K562 (cell line): ENCODE measurements around the gene NRG2. TPM values are rescaled to one million over a fixed set of nuclear protein-coding genes. Genes with fewer than 3 reads are reported as not detected.

ENCODE experiments used
- ATF3 ChIP-seq, 2 experiments: fragments of 450-650 bp in 1 of 2; sonication (generic) in 1 of 2; formaldehyde crosslinking in 1 of 2; IDR thresholded peaks in 1 of 2; conservative IDR thresholded peaks in 1 of 2; 2 replicates each; pipeline versions ENCODE4 v1.6.1 to v1.8.1; 2016 to 2023; ENCODE audit warnings: mild to moderate bottlenecking in 2 of 2, moderate library complexity in 2 of 2, inconsistent platforms in 1 of 2, missing genetic modification reagents in 1 of 2
- DPF2 ChIP-seq: fragments of 450-650 bp; IDR thresholded peaks from 2 replicates; pipeline ENCODE4 v1.6.1; 2016
- ERF ChIP-seq: fragments of 450-650 bp; formaldehyde crosslinking; IDR thresholded peaks from 2 replicates; pipeline ENCODE4 v1.4.0; 2020; ENCODE audit warnings: mild to moderate bottlenecking, mixed read lengths
- RAD21 ChIP-seq, 2 experiments: fragments of 250-450 bp in 1 of 2; fragments of 450-650 bp in 1 of 2; sonication (Bioruptor Pico) in 1 of 2; formaldehyde crosslinking in 1 of 2; IDR thresholded peaks in 1 of 2; conservative IDR thresholded peaks in 1 of 2; 2 replicates each; pipeline versions ENCODE4 v1.4.0 to v1.8.0; 2020 to 2022; ENCODE audit warnings: mild to moderate bottlenecking in 2 of 2, moderate library complexity in 1 of 2
- RCOR1 ChIP-seq, 2 experiments: IDR thresholded peaks; 2 replicates each; pipeline ENCODE4 v1.6.1; 2012; ENCODE audit warnings: low read depth in 2 of 2, low read length in 2 of 2, borderline replicate concordance in 1 of 2, improper control_type of control experiment in 1 of 2
- SETDB1 ChIP-seq: IDR thresholded peaks from one replicate; pipeline ENCODE4 v1.6.1; 2012; ENCODE audit warnings: low read length, control low read depth, inconsistent platforms
- SREBF2 ChIP-seq: sonication (generic); formaldehyde crosslinking; IDR thresholded peaks from 2 replicates; pipeline ENCODE4 v1.4.0; 2020; ENCODE audit warnings: mild to moderate bottlenecking, missing genetic modification reagents
- YY1 ChIP-seq, 3 experiments: IDR thresholded peaks; 2 replicates each; pipeline ENCODE4 v1.6.1; 2011; ENCODE audit warnings: low read length in 2 of 3, mild to moderate bottlenecking in 2 of 3, moderate library complexity in 2 of 3, borderline replicate concordance in 1 of 3, control low read depth in 1 of 3, low read depth in 1 of 3; ENCODE audit not compliant: insufficient read depth in 3 of 3, insufficient replicate concordance in 2 of 3, control insufficient read depth in 1 of 3, insufficient read length in 1 of 3; ENCODE audit errors: extremely low read depth in 1 of 3
- ZNF584 ChIP-seq: fragments of 200-800 bp; sonication (Bioruptor generic); IDR thresholded peaks from 2 replicates; pipeline ENCODE4 v1.6.1; 2016; ENCODE audit warnings: low read depth, mild to moderate bottlenecking, missing genetic modification characterization, missing compliant biosample characterization
- polyA plus RNA-seq, 8 experiments: library from polyadenylated mRNA; depleted of rRNA in 4 of 8; stranded (reverse) in 5 of 8; unstranded in 3 of 8; fragments of >200 nt; fragmentation: Nextera tagmentation in 2 of 8; fragmentation: Illumina TruSeq in 1 of 8; extraction: Ambion mirVana in 2 of 8; extraction: Trizol in 1 of 8; gene quantifications; 2 replicates each; pipeline versions ENCODE4 v1.2.1 to v1.2.3, GENCODE V29; 2011 to 2014; ENCODE audit warnings: inconsistent platforms in 1 of 8, missing spikeins in 1 of 8
- total RNA-seq, 7 experiments: library from RNA; depleted of rRNA in 6 of 7; stranded (reverse); fragments of >200 nt in 6 of 7; fragmentation: Illumina TruSeq in 2 of 7; extraction: Trizol in 2 of 7; gene quantifications; 2 replicates each; pipeline versions ENCODE4 v1.2.1 to v1.2.3, GENCODE V29; 2011 to 2021; ENCODE audit warnings: low replicate concordance in 1 of 7
- TF ChIP-seq, protein P1 (sequence below): sonication (generic); formaldehyde crosslinking; IDR thresholded peaks from 2 replicates; pipeline ENCODE4 v1.9.0; 2022; ENCODE audit warnings: mild to moderate bottlenecking, missing genetic modification reagents
- TF ChIP-seq, protein P2 (sequence below): fragments of 450-650 bp; formaldehyde crosslinking; IDR thresholded peaks from 2 replicates; pipeline ENCODE4 v1.4.0; 2020; ENCODE audit warnings: mild to moderate bottlenecking, mixed read lengths

The NRG2 gene
- total and polyA plus RNA-seq, 9 of the 15 experiments (the other 6 are each of a cell fraction or from before 2014, with no cell fraction given) = not detected

DNA sequence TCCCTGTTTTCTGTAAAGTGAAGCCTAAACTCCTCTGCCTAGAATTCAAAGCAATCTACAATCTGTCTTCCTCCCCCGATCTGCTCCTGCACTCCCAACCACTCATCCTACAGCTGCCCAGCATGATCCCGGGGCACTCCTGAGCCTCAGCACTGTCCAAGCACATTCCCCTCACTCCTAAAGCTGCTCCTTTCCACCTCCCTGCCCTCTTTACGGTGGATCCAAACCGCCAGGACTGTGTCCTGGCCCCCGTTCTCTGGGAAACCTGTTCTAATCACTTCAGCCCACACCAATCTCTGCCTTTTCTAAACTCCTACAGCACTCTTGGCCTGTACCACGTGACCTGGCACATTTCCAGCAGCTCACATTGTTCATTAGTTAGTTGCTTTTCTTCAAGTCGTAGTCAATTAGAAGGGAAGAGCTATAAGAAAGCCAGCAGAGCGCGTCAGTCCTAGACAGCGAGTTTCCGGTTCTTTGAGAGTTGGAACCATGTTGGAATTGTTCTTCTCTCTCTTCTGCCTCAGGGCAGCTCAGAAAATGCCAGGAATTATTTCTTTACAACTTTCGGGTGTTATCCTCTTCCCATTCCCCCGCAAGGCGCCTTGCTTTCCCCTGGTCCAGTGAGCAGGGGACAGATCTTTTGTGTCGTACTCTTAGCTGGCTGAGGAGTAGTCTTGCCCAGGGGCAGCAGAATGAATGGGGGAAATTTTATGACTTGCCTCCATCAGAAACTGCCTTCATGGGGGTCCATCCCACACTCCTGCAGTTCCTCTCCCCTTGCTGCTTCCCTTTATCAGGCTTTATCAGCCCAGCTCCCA is 60.7 kb downstream of the NRG2 start (continued):
- TF ChIP-seq RAD21 (CRISPR knock-in tag; conservative IDR thresholded peaks at IDR 0.05 in 1 of 2, IDR thresholded peaks at IDR 0.05 in 1 of 2) (no peak), SETDB1 (no peak), ATF3 (IDR thresholded peaks at IDR 0.05) (no peak), ATF3 (CRISPR knock-in tag; conservative IDR thresholded peaks at IDR 0.05) (no peak), YY1 (IDR thresholded peaks at IDR 0.05; ENCODE audit: borderline replicate concordance in 1 of 3, control insufficient read depth in 1 of 3, extremely low read depth in 1 of 3, insufficient read depth in 3 of 3, insufficient read length in 1 of 3, insufficient replicate concordance in 2 of 3, low read depth in 1 of 3, low read length in 2 of 3) (no peak), RCOR1 (IDR thresholded peaks at IDR 0.05; ENCODE audit: borderline replicate concordance in 1 of 2, low read depth in 2 of 2, low read length in 2 of 2) (peak in 1 of 2 experiments; percentile 55; a peak in 2 of 4 replicates), ZNF584 (CRISPR knock-in tag) (peak; percentile 48; the same call in 1 of the 2 replicates), DPF2 (no peak), SREBF2 (CRISPR knock-in tag) (no peak), ERF (no peak)
- TF ChIP-seq, protein P1, sequence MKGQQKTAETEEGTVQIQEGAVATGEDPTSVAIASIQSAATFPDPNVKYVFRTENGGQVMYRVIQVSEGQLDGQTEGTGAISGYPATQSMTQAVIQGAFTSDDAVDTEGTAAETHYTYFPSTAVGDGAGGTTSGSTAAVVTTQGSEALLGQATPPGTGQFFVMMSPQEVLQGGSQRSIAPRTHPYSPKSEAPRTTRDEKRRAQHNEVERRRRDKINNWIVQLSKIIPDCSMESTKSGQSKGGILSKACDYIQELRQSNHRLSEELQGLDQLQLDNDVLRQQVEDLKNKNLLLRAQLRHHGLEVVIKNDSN (CRISPR knock-in tag) = peak; percentile 85
- TF ChIP-seq, protein P2, sequence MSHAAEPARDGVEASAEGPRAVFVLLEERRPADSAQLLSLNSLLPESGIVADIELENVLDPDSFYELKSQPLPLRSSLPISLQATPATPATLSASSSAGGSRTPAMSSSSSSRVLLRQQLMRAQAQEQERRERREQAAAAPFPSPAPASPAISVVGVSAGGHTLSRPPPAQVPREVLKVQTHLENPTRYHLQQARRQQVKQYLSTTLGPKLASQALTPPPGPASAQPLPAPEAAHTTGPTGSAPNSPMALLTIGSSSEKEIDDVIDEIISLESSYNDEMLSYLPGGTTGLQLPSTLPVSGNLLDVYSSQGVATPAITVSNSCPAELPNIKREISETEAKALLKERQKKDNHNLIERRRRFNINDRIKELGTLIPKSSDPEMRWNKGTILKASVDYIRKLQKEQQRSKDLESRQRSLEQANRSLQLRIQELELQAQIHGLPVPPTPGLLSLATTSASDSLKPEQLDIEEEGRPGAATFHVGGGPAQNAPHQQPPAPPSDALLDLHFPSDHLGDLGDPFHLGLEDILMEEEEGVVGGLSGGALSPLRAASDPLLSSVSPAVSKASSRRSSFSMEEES = peak; percentile 95
- TF ChIP-seq, all 486 proteins: peak for 12
